Measurements from ENCODE around the gene RNF149.

Gene RNF149

GRCh38 chr2:101231937-101232730 is 76.4 kb downstream of the RNF149 start:
- DNase-seq (ENCODE audit: low spot score), result no peak

GRCh38 chr2:101231240-101231639 is 77.3 kb downstream of the RNF149 start:
- DNase-seq (ENCODE audit: low spot score), result no peak

GRCh38 chr2:101230541-101231001 is 77.9 kb downstream of the RNF149 start:
- no peak for DNase-seq (ENCODE audit: low spot score)

Small RNA genes lying within 50 kb of the gene (small RNA-seq; reads per million reads assigned to genes)
- gene MIR5696, result 0 to 0.31 reads per million in 2 experiments
- 7.2 to 33.6 reads per million in 2 experiments for gene SNORD89
